SU-DHL-6 (cell line): ENCODE results near the gene PHF20.

Source experiments
- H2AFZ ChIP-seq: fragments of 200-600 bp; sonication (generic); 2 replicates; pipeline ENCODE4 v1.6.1; 2014; ENCODE audit warnings: low read depth, mild to moderate bottlenecking, moderate library complexity, mixed read lengths, antibody characterized with exemption, low read length; ENCODE audit not compliant: severe bottlenecking
- H3F3A ChIP-seq: fragments of 200-600 bp; shearing (Covaris generic); 2 replicates; pipeline ENCODE4 v1.6.0; 2016; ENCODE audit warnings: antibody characterized with exemption, mild to moderate bottlenecking; ENCODE audit not compliant: insufficient read depth
- H3K27ac ChIP-seq: fragments of 200-600 bp; sonication (generic); 2 replicates; pipeline ENCODE4 v1.5.1; 2016; ENCODE audit warnings: low read depth, mild to moderate bottlenecking, low read length, moderate library complexity, mixed read lengths
- H3K27me3 ChIP-seq: fragments of 200-600 bp; sonication (generic), shearing (Covaris generic); 2 replicates; pipeline ENCODE4 v1.6.0; 2014; ENCODE audit warnings: mild to moderate bottlenecking, low read length
- H3K36me3 ChIP-seq: fragments of 200-600 bp; sonication (generic); 2 replicates; pipeline ENCODE4 v1.6.1; 2014; ENCODE audit warnings: mild to moderate bottlenecking, low read length, mixed read lengths
- H3K4me2 ChIP-seq: fragments of 300-600, 200-600 bp; shearing (Covaris generic), sonication (generic); 2 replicates; pipeline ENCODE4 v1.6.0; 2014; ENCODE audit warnings: low read length, low read depth, mild to moderate bottlenecking; ENCODE audit not compliant: poor library complexity, severe bottlenecking
- H3K4me3 ChIP-seq: fragments of 200-600 bp; sonication (generic); 2 replicates; pipeline ENCODE4 v1.5.1; 2014; ENCODE audit warnings: antibody characterized with exemption, low read length, mild to moderate bottlenecking, mixed read lengths; ENCODE audit not compliant: insufficient read depth, poor library complexity, severe bottlenecking
- H3K79me2 ChIP-seq: fragments of 200-600 bp; sonication (generic); 2 replicates; pipeline ENCODE4 v1.6.1; 2014; ENCODE audit warnings: mild to moderate bottlenecking, low read length, moderate library complexity; ENCODE audit not compliant: insufficient read depth
- H3K9ac ChIP-seq: fragments of 200-600 bp; sonication (generic); 2 replicates; pipeline ENCODE4 v1.7.0; 2014; ENCODE audit warnings: mild to moderate bottlenecking, low read length
- H3K9me2 ChIP-seq: fragments of 200-600 bp; sonication (generic); replicated peaks from 2 replicates; pipeline ENCODE4 v1.6.1; 2014; ENCODE audit warnings: low read length; ENCODE audit not compliant: insufficient read depth
- H3K9me3 ChIP-seq: fragments of 200-600 bp; sonication (generic); 2 replicates; pipeline ENCODE4 v1.6.1; 2014; ENCODE audit warnings: low read length, mixed read lengths; ENCODE audit not compliant: insufficient read depth
- H4K20me1 ChIP-seq: fragments of 200-600 bp; sonication (generic); 2 replicates; pipeline ENCODE4 v1.6.1; 2014; ENCODE audit warnings: low read depth, mild to moderate bottlenecking, antibody characterized with exemption, low read length, moderate library complexity, mixed read lengths
- CTCF ChIP-seq: fragments of 200-600 bp; sonication (generic); IDR thresholded peaks from one replicate; pipeline ENCODE4 v1.5.1; 2017; ENCODE audit warnings: antibody characterized with exemption, mild to moderate bottlenecking, low read length, moderate library complexity; ENCODE audit not compliant: insufficient read depth, poor library complexity, severe bottlenecking
- EZH2phosphoT487 ChIP-seq: fragments of 200-600 bp; sonication (generic), shearing (Covaris generic); conservative IDR thresholded peaks from 2 replicates; pipeline ENCODE4 v1.6.1; 2018; ENCODE audit warnings: mild to moderate bottlenecking, antibody characterized with exemption, low read length, moderate library complexity, mixed read lengths

PHF20 gene

DNA sequence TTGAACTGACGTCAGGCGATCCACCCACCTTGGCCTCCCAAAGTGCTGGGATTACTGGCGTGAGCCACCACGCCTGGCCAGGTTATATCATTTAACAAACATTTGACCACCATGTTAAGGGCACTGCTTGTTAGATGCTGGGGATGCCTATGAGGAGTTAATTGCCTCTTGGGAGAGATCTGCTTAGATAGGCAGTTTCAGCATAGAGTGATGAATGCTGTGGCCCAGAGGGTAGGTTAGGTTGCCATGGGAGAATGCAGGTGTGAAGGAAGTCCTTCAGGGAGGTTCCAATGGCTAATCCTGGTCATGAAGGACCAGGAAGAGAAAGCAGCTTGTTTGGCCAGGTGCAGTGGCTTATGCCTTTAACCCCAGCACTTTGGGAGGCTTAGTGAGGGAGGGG lies 17.0 kb downstream of the PHF20 start:
- Histone ChIP-seq H3F3A (no peaks in the 10 kb centered on the region), H3K27me3 (no peaks in the 10 kb centered on the region), H3K4me3 (no peak overlapping the region), H3K36me3 (no peaks in the 10 kb centered on the region), H3K4me2 (no peak overlapping the region), H3K27ac (no peak overlapping the region), H2AFZ (no peak overlapping the region), H3K79me2 (peaks cover 51% of the 10 kb centered on the region), H3K9ac (no peak overlapping the region), H3K9me3 (no peaks in the 10 kb centered on the region), H4K20me1 (no peaks in the 10 kb centered on the region), H3K9me2 (no peaks in the 10 kb centered on the region)
- TF ChIP-seq EZH2phosphoT487 (no peak), CTCF (no peak)

- TF ChIP-seq CTCF (no peak), EZH2phosphoT487 (no peak)
- no peak overlapping the region for H3K4me3 ChIP-seq
- no peak overlapping the region for H2AFZ ChIP-seq
- H3F3A ChIP-seq = no peaks in the 10 kb centered on the region
- no peak overlapping the region for H3K9ac ChIP-seq
- H3K27me3 ChIP-seq = no peaks in the 10 kb centered on the region
- H3K4me2 ChIP-seq = no peak overlapping the region
- no peak overlapping the region for H3K27ac ChIP-seq
- peaks cover 44% of the 10 kb centered on the region for H3K79me2 ChIP-seq
- H3K36me3 ChIP-seq = no peaks in the 10 kb centered on the region
- no peaks in the 10 kb centered on the region for H4K20me1 ChIP-seq
- no peaks in the 10 kb centered on the region for H3K9me3 ChIP-seq
- H3K9me2 ChIP-seq = no peaks in the 10 kb centered on the region
These were observed 19.3 kb downstream of the PHF20 start for GRCh38 chr20:35791097-35791496.

DNA sequence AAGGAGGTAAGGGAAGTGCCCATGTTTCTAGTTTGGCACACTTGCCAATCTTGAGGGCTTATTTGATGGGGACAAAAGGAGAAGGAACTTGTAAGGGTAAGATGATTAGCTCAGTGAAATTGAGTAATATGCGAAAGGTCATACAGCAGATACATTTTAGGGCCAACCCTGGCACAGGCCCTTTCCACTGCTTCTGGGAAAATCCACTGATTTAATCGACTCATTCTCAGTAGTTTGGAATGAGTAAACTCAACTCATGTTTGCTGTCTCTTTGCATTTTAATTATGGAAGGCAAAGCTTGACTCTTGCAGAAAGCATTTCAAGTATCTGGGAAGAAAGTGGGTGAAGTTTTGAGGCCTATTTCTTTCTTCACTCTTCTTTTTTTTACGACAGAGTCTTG lies 20.0 kb downstream of the PHF20 start:
- Histone ChIP-seq H3K9me2 (no peaks in the 10 kb centered on the region), H3K27ac (no peak overlapping the region), H3K9ac (no peak overlapping the region), H3F3A (no peaks in the 10 kb centered on the region; the same call in 1 of the 2 replicates), H4K20me1 (no peaks in the 10 kb centered on the region), H3K4me3 (no peak overlapping the region), H2AFZ (no peak overlapping the region), H3K27me3 (no peaks in the 10 kb centered on the region), H3K9me3 (no peaks in the 10 kb centered on the region), H3K79me2 (peaks cover 46% of the 10 kb centered on the region), H3K4me2 (no peak overlapping the region), H3K36me3 (no peaks in the 10 kb centered on the region)
- TF ChIP-seq EZH2phosphoT487 (no peak), CTCF (no peak)

DNA sequence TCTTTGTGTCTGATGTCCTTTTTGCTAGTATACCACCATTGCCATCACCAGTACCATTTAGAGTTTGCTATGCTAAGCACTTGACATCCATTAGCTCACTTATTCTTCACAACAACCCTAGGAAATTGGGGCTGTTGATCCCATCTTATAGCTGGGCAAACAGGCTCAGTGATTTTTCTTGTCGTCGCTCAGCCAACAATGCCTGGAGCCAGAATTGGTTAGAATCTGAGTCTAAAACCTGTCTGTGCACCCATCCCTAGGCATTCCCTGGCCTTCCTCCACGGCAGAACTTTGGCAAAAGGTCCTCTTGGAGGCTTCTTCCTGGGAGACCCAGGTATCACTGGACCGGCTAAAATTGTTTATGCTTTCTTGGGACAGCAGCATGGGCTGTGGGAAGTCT lies 20.9 kb downstream of the PHF20 start:
- H3K4me3 ChIP-seq = no peak overlapping the region
- no peaks in the 10 kb centered on the region for H3K9me3 ChIP-seq
- H3K36me3 ChIP-seq = no peaks in the 10 kb centered on the region
- H2AFZ ChIP-seq = no peak overlapping the region
- no peaks in the 10 kb centered on the region for H3K9me2 ChIP-seq
- no peaks in the 10 kb centered on the region; the same call in 1 of the 2 replicates for H3F3A ChIP-seq
- no peak overlapping the region for H3K9ac ChIP-seq
- no peak overlapping the region for H3K4me2 ChIP-seq
- H3K27ac ChIP-seq = no peak overlapping the region
- no peaks in the 10 kb centered on the region for H3K27me3 ChIP-seq
- H4K20me1 ChIP-seq = no peaks in the 10 kb centered on the region
- H3K79me2 ChIP-seq = peaks cover 51% of the 10 kb centered on the region
- TF ChIP-seq EZH2phosphoT487 = no peak
- TF ChIP-seq CTCF = no peak
